Tibial nerve (tissue), 4 donors: Measurements from ENCODE around the gene SYCP2L.

Experiments
- EP300 ChIP-seq, 2 donors: sonication (generic); formaldehyde crosslinking; IDR thresholded peaks; one replicate each; pipeline ENCODE4 v1.6.1; 2017; ENCODE audit warnings: antibody characterized with exemption in 2 of 2, mild to moderate bottlenecking in 1 of 2
- TF ChIP-seq, protein P1 (sequence below), 5 experiments: fragments of 200-600 bp in 3 of 5; fragments of 450-650 bp in 2 of 5; sonication (generic) in 3 of 5; IDR thresholded peaks; one replicate each; pipeline ENCODE4 v1.5.1; 2016 to 2019; ENCODE audit warnings: antibody characterized with exemption in 5 of 5, mild to moderate bottlenecking in 3 of 5, moderate library complexity in 2 of 5

DNA sequence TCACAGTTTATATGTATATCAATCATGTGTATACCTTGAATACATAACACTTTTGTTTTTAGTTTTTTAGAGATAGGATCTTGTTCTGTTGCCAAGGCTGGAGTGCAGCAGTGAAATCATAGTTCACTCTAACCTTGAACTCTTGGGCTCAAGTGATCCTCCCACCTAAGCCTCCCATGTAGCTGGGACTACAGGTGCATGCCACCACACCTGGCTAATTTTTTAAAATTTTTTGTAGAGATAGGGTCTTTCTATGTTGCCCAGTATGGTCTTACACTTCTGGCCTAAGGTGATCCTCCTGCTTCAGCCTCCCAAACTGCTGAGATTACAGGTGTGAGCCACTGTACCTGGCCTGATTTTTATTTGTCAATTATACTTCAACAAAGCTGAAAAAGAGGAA lies 69.9 kb downstream of the SYCP2L start:
- TF ChIP-seq, protein P1, sequence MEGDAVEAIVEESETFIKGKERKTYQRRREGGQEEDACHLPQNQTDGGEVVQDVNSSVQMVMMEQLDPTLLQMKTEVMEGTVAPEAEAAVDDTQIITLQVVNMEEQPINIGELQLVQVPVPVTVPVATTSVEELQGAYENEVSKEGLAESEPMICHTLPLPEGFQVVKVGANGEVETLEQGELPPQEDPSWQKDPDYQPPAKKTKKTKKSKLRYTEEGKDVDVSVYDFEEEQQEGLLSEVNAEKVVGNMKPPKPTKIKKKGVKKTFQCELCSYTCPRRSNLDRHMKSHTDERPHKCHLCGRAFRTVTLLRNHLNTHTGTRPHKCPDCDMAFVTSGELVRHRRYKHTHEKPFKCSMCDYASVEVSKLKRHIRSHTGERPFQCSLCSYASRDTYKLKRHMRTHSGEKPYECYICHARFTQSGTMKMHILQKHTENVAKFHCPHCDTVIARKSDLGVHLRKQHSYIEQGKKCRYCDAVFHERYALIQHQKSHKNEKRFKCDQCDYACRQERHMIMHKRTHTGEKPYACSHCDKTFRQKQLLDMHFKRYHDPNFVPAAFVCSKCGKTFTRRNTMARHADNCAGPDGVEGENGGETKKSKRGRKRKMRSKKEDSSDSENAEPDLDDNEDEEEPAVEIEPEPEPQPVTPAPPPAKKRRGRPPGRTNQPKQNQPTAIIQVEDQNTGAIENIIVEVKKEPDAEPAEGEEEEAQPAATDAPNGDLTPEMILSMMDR (IDR thresholded peaks at IDR 0.05): no peak
- TF ChIP-seq EP300 (IDR thresholded peaks at IDR 0.05): no peak
